Metanephros (tissue), 1 donor: Measurements from ENCODE around the gene CWC27. TPM values are rescaled to one million over a fixed set of nuclear protein-coding genes. Genes with fewer than 3 reads are reported as not detected.

Experiments used
- total RNA-seq: library from RNA; depleted of rRNA; stranded (reverse); fragments of >200 nt; gene quantifications from one replicate; pipeline ENCODE4 v1.2.3, GENCODE V29; 2014

Gene CWC27, protein sequence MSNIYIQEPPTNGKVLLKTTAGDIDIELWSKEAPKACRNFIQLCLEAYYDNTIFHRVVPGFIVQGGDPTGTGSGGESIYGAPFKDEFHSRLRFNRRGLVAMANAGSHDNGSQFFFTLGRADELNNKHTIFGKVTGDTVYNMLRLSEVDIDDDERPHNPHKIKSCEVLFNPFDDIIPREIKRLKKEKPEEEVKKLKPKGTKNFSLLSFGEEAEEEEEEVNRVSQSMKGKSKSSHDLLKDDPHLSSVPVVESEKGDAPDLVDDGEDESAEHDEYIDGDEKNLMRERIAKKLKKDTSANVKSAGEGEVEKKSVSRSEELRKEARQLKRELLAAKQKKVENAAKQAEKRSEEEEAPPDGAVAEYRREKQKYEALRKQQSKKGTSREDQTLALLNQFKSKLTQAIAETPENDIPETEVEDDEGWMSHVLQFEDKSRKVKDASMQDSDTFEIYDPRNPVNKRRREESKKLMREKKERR
- 15.6 TPM for total RNA-seq

DNA sequence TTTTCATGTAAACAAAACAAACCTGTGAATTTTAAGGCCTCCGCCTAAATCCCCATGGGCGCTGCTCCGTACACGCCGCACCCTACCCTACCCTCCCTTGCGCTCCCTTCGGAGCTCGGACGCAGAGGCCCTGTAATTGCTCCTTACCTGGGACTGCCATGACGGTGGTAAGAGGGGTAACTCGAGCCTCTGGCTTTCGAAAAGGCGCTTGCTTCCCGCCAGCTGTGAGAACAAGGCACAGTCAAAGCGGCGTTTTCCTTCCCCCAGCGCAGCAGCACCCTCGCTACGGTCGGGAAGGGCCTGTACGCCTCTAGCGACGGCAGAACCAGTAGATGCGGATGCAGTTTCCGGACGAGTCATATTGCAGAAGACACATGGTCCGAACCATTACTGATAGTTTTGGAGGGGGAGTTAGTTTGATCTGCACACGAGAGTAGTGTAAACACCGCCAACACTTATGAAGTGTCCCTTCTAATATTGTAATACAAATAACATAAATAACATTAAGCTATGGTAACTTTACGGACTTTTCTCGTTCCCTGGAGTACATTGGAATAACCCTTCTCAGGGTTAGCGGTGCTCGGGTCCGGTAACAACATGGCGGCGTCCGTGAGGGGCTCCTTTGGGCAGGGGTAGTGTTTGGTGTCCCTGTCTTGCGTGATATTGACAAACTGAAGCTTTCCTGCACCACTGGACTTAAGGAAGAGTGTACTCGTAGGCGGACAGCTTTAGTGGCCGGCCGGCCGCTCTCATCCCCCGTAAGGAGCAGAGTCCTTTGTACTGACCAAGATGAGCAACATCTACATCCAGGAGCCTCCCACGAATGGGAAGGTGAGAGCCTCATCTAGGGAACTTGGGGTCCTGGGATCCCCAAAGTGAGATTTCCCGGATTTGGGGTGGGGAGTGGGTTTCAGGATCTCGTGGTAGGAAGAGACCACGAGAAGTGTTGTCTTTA lies at the start of gene CWC27, which contains the start of gene SREK1IP1:
Gene CWC27 (plus strand): TSS at position 573 of the 955 bp plus-strand sequence. CDS start 217 bp downstream, at position 790.
Gene SREK1IP1 (minus strand): TSS at position 334 of the 955 bp plus-strand sequence. CDS start 174 bp downstream, at position 160.

Other genes starting within 250 kb of the CWC27 start
- gene SHISAL2B, start 78.4 kb upstream of the CWC27 start, total RNA-seq, result not detected
- gene SREK1IP1, start 239 bp upstream of the CWC27 start, total RNA-seq, result 11.7 TPM